ENCODE results near the gene MNX1. TPM values are rescaled to one million over a fixed set of nuclear protein-coding genes. Genes with fewer than 3 reads are reported as not detected.

MNX1 gene
- total RNA-seq: 2.1 and 4.6 TPM in 2 replicates

DNA sequence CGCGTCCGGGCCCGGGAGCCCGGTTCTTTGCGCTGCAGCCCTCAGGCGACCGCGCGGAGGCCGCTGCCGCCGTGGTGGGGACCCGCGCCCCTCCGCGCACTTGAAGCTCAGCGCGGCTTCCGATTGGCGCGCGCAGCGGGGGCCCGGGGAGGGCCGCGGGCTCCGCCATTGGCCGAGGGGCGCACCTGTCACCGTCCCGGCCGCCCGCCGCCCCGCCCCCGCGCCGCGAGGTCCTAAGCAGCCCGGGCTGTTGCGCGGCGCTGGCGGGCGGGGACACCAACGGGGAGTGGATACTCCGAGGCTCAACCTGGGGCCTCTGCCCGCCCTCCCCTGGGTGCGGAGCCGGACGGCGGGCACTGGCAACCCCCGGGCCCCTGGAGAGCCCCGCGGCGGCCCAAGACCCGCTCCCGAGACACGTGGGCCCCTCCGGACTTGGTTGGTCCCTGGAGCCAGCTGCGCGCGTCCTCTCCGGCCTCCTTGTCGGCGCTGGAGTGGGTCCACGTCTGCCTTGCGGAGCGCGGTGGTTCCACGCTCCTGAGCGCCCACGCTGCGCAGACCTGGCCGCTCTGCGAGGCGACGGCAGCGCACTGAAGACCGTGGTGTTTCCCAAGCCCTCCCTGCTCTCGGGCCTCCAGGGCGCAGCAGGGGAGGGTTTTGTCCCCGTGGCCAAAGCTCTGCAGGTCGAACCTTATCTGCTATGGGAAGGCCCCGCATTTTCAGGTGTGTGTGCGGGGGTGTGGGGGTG is at the start of gene MNX1:
MNX1 (minus strand) TSS at position 76 of the 745 bp plus-strand sequence. CDS start 313 bp downstream, outside the sequence.
- DNase-seq (ENCODE audit: low read depth): no peak
- TF ChIP-seq, protein P1, sequence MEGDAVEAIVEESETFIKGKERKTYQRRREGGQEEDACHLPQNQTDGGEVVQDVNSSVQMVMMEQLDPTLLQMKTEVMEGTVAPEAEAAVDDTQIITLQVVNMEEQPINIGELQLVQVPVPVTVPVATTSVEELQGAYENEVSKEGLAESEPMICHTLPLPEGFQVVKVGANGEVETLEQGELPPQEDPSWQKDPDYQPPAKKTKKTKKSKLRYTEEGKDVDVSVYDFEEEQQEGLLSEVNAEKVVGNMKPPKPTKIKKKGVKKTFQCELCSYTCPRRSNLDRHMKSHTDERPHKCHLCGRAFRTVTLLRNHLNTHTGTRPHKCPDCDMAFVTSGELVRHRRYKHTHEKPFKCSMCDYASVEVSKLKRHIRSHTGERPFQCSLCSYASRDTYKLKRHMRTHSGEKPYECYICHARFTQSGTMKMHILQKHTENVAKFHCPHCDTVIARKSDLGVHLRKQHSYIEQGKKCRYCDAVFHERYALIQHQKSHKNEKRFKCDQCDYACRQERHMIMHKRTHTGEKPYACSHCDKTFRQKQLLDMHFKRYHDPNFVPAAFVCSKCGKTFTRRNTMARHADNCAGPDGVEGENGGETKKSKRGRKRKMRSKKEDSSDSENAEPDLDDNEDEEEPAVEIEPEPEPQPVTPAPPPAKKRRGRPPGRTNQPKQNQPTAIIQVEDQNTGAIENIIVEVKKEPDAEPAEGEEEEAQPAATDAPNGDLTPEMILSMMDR (conservative IDR thresholded peaks at IDR 0.05; ENCODE audit: low read depth, low read length): no peak
- peak within 1 kb of the TSS; percentile 65 for H3K4me3 ChIP-seq (ENCODE audit: low read depth, low read length)

DNA sequence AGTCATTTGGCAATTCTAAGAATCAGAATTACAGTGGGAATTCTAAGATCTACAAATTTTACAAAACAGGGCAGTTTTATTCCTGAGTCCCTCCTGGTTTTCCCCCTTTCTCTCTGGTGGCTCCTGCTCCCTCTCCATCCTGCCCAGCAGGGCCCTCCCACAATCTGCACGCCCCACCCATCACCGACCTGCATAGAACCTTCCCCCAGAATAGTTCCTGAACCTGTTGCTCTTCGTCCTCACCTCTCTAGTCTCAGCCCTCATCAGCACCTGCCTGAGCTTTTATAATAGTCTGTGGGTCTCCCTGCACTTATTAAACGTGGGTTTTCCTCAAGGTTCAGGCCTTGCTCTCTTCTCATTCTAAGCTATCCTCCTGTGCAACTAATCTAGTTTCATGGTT is 49.1 kb upstream of the MNX1 start:
- DNase-seq (ENCODE audit: low read depth): no peak
- TF ChIP-seq, protein P1 (conservative IDR thresholded peaks at IDR 0.05; ENCODE audit: low read depth, low read length): no peak
- H3K4me3 ChIP-seq (ENCODE audit: low read depth, low read length): no peak overlapping the region

DNA sequence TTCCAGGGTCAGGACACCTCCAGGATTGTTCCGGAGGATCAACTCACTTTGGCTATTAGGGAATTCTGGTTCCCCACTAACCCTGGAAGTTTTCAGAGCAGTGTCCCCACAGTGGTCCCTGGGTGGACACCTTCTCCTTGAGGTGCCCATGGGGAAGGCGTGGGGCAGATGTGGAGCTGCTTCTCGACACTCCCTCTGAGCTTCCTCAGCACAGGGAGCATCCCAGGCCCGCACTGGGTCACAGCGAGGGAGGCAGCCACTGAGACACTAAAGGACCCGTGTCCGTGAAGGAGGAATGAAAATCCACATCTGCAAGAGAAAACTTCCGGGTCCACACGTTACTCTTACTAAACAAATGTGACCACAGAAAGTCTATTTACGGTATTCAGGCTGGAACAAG is 48.2 kb upstream of the MNX1 start:
- no peak overlapping the region for H3K4me3 ChIP-seq (ENCODE audit: low read depth, low read length)
- TF ChIP-seq, protein P1 (conservative IDR thresholded peaks at IDR 0.05; ENCODE audit: low read depth, low read length): no peak
- DNase-seq (ENCODE audit: low read depth): no peak

DNA sequence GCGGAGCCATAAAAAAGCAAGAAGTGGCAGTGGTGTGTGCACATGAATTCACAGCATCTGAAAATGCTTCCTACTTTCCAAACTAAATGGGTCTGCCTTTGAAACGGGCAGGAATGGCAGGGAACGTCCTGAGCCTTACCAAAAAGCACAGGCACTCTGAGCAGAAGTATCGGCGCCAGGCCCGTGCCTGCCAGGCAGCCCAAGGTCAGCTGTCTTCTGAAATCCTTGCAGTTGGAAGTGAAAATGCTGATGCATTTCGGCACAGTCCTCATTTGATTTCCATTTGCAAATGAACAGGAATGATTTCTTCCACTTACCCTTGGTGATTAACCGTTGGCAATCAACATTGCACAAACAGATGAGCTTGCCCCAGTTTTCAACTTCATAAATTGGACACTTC is 47.6 kb upstream of the MNX1 start:
- no peak overlapping the region for H3K4me3 ChIP-seq (ENCODE audit: low read depth, low read length)
- TF ChIP-seq, protein P1 (conservative IDR thresholded peaks at IDR 0.05; ENCODE audit: low read depth, low read length): no peak
- no peak for DNase-seq (ENCODE audit: low read depth)

DNA sequence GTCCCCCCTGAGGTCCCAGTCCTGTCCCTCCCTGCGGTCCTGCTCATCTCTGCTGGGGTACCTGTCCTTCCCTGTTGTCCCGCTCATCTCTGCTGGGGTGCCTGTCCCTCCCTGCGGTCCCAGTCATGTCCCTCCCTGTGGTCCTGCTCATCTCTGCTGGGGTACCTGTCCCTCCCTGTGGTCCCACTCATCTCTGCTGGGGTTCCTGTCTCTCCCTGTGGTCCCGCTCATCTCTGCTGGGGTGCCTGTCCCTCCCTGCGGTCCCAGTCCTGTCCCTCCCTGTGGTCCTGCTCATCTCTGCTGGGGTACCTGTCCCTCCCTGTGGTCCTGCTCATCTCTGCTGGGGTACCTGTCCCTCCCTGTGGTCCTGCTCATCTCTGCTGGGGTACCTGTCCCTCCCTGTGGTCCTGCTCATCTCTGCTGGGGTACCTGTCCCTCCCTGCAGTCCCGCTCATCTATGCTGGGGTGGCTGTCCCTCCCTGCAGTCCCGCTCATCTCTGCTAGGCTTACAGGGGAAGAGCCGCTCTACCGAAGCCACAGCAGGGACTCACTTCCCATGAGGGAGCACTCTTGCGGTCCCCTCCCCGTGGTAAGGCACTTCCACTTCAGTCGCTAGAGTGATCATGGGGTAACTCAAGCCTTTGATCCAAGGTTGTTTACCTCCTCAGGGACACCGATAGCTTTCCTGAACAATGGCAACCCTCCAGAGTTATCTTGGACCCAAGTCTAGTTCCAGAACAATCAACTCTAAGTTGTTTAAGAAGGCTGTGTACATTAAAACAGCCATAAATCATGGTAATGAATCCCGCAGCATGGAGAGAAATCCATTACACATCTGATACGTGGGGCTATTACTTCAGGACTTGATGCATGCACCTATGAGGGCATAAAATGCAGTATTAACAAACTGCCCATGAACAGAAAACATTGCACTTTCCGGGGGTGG is 46.8 kb upstream of the MNX1 start:
- H3K4me3 ChIP-seq (ENCODE audit: low read depth, low read length): no peak overlapping the region
- DNase-seq (ENCODE audit: low read depth): no peak
- TF ChIP-seq, protein P1 (conservative IDR thresholded peaks at IDR 0.05; ENCODE audit: low read depth, low read length): no peak

DNA sequence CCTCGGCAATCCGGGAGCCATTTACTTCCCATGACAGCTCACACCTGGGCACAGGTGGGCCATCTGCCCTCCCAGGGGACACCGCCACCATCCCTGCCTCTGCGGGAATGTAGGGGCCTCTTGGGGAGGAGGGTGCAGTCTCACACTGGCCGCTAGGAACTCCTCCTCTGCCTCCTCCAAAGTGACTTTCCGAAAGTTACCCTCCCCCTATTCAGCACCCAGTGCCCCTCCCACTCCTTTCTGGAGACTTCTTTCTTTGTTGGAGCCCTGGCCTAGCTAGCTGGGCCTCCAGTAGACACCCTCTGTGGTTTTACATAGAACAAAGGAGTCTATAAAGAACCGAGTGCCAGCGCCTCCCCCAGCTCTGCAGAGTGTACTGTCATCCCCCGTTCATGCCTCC is 45.8 kb upstream of the MNX1 start:
- H3K4me3 ChIP-seq (ENCODE audit: low read depth, low read length): no peak overlapping the region
- no peak for DNase-seq (ENCODE audit: low read depth)
- TF ChIP-seq, protein P1 (conservative IDR thresholded peaks at IDR 0.05; ENCODE audit: low read depth, low read length): no peak
